ENCODE data around the gene PLEKHG2.

DNA sequence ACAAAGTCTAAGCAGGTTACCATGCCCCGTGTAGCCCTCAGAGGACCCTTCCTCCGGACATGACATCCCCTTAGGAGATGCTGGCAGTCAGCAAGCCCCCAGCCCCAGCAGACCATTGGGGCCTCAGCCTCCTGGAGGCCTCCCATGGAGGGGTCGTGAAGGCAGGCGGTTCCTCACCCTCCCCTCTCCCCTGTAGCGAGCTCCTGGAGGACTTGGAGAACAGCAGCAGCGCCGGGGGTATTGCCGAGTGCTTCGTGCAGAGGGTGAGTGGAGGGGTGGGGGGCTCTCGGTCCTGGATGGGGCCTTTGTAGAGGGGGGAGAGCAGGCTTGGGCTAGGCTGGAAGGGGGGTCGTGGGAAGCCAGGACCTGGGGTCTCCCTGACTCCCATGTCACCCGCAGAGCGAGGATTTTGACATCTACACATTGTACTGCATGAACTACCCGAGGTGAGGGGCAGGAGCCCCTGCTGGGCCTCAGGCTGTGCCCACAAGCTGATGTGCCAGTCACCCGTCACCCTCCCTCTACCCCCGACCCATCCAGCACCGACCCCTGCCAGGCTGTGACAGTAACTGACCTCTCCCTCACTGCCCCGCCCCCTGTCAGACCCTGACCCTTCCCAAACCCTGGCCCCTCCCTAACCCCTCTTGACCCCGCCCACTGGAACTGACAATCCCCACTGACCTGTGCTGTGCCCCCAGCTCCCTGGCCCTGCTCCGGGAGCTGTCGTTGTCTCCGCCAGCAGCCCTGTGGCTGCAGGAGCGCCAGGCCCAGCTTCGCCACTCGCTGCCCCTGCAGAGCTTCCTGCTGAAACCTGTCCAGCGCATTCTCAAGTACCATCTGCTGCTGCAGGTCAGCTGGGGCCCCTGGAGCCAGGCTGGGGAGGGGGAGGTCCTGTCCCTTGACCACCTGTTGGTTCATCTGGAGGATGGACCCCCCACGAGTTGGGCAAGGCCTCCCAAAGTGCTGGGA, 4.0 kb downstream of the PLEKHG2 start:
- TF ChIP-seq, protein P1, sequence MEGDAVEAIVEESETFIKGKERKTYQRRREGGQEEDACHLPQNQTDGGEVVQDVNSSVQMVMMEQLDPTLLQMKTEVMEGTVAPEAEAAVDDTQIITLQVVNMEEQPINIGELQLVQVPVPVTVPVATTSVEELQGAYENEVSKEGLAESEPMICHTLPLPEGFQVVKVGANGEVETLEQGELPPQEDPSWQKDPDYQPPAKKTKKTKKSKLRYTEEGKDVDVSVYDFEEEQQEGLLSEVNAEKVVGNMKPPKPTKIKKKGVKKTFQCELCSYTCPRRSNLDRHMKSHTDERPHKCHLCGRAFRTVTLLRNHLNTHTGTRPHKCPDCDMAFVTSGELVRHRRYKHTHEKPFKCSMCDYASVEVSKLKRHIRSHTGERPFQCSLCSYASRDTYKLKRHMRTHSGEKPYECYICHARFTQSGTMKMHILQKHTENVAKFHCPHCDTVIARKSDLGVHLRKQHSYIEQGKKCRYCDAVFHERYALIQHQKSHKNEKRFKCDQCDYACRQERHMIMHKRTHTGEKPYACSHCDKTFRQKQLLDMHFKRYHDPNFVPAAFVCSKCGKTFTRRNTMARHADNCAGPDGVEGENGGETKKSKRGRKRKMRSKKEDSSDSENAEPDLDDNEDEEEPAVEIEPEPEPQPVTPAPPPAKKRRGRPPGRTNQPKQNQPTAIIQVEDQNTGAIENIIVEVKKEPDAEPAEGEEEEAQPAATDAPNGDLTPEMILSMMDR (IDR thresholded peaks at IDR 0.05 in 2 of 3, conservative IDR thresholded peaks at IDR 0.05 in 1 of 3; ENCODE audit: insufficient read depth in 2 of 3, low read depth in 1 of 3, low read length in 3 of 3) = no peak
- no peak for TF ChIP-seq ZNF354B (CRISPR knock-in tag; IDR thresholded peaks at IDR 0.05)
- no peak for TF ChIP-seq SP2 (IDR thresholded peaks at IDR 0.05; ENCODE audit: extremely low read depth, low read depth, low read length, poor library complexity, severe bottlenecking)
- TF ChIP-seq U2AF1 (optimal IDR thresholded peaks at IDR 0.05; ENCODE audit: low read depth, low read length) = no peak
- TF ChIP-seq POLR2A (conservative IDR thresholded peaks at IDR 0.05) = no peak
- TF ChIP-seq ZNF140 (CRISPR knock-in tag; IDR thresholded peaks at IDR 0.05) = no peak
- TF ChIP-seq NR1H2 (CRISPR knock-in tag; IDR thresholded peaks at IDR 0.05) = no peak
- no peak for TF ChIP-seq ZBTB17 (CRISPR knock-in tag; IDR thresholded peaks at IDR 0.05)
